Measurements from ENCODE around the gene TMX3.

DNA sequence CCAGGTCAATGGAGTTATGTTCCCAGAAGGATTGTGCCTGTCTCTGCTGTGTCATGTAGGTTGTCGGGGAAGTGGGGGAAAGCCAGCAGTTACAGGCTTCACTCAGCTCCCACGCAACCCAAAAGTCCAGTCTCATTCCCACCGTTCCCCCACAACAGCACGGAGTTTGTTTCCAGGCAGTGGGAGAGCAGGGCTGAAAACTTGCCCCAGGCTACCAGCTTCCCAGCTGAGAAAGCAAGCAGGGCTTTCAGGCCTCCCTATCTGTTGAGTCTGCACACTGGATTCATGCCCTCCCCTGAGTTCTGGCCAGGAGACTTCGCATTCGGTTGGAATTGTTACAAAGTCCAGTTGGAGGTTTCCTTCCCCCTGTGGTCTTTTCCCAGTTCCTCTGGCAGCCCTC is 76.3 kb downstream of the TMX3 start:
- TF ChIP-seq POLR2A (IDR thresholded peaks at IDR 0.05; ENCODE audit: low read depth, low read length) (no peak), POLR2AphosphoS5 (IDR thresholded peaks at IDR 0.05; ENCODE audit: low read depth, low read length) (no peak)

All from GM12892 (cell line).